A549 (cell line): ENCODE results near the gene XRCC4.

ENCODE experiments used
- BCL3 ChIP-seq: fragments of >200 bp; sonication (Bioruptor Twin); formaldehyde crosslinking; IDR thresholded peaks from 3 replicates; pipeline ENCODE4 v1.6.1; 2016
- CHD2 ChIP-seq: fragments of 150-350 bp; IDR thresholded peaks from 2 replicates; pipeline ENCODE4 v1.6.1; 2014; ENCODE audit warnings: low read length; ENCODE audit not compliant: partially characterized antibody
- CTCF ChIP-seq: fragments of >200 bp; sonication (Bioruptor Twin); formaldehyde crosslinking; IDR thresholded peaks from 3 replicates; pipeline ENCODE4 v1.5.1; 2016
- EP300 ChIP-seq, 2 experiments: fragments of >200 bp; sonication (Bioruptor Twin); formaldehyde crosslinking; IDR thresholded peaks; 2 replicates in 1 of 2; 3 replicates in 1 of 2; pipeline ENCODE4 v1.6.1; 2016 to 2017
- JUN ChIP-seq, 2 experiments: fragments of >200 bp; sonication (Bioruptor Twin); formaldehyde crosslinking; IDR thresholded peaks; 2 replicates in 1 of 2; 3 replicates in 1 of 2; pipeline ENCODE4 v1.6.1; 2016 to 2017
- JUNB ChIP-seq: fragments of >200 bp; sonication (Bioruptor Twin); formaldehyde crosslinking; IDR thresholded peaks from 2 replicates; pipeline ENCODE4 v1.6.1; 2016
- KDM1A ChIP-seq: fragments of 200-600 bp; sonication (generic); IDR thresholded peaks from 2 replicates; pipeline ENCODE4 v1.6.1; 2016; ENCODE audit warnings: low read depth, mild to moderate bottlenecking
- MAZ ChIP-seq: fragments of 150-350 bp; IDR thresholded peaks from 2 replicates; pipeline ENCODE4 v1.6.1; 2014; ENCODE audit warnings: antibody characterized with exemption, low read depth, low read length, borderline replicate concordance
- NFE2L2 ChIP-seq: fragments of 150-350 bp; conservative IDR thresholded peaks from 2 replicates; pipeline ENCODE4 v1.6.1; 2014; ENCODE audit warnings: low read length
- POLR2A ChIP-seq: IDR thresholded peaks from 2 replicates; pipeline ENCODE4 v1.6.1; 2012; ENCODE audit warnings: mild to moderate bottlenecking, low read length
- SMC3 ChIP-seq: fragments of >200 bp; sonication (Bioruptor Twin); formaldehyde crosslinking; IDR thresholded peaks from 3 replicates; pipeline ENCODE4 v1.6.1; 2018; ENCODE audit warnings: inconsistent platforms
- TF ChIP-seq, protein P1 (sequence below): fragments of 450-650 bp; IDR thresholded peaks from 2 replicates; pipeline ENCODE4 v1.6.1; 2014; ENCODE audit warnings: antibody characterized with exemption
- TF ChIP-seq, protein P2 (sequence below): fragments of 250-450 bp; sonication (Bioruptor Pico); IDR thresholded peaks from 2 replicates; pipeline ENCODE4 v1.5.0; 2020; ENCODE audit warnings: low read depth, mild to moderate bottlenecking, moderate library complexity
- TF ChIP-seq, protein P3 (sequence below): fragments of 200-600 bp; sonication (generic); IDR thresholded peaks from 2 replicates; pipeline ENCODE4 v1.6.1; 2016; ENCODE audit warnings: antibody characterized with exemption, mild to moderate bottlenecking, moderate library complexity

DNA sequence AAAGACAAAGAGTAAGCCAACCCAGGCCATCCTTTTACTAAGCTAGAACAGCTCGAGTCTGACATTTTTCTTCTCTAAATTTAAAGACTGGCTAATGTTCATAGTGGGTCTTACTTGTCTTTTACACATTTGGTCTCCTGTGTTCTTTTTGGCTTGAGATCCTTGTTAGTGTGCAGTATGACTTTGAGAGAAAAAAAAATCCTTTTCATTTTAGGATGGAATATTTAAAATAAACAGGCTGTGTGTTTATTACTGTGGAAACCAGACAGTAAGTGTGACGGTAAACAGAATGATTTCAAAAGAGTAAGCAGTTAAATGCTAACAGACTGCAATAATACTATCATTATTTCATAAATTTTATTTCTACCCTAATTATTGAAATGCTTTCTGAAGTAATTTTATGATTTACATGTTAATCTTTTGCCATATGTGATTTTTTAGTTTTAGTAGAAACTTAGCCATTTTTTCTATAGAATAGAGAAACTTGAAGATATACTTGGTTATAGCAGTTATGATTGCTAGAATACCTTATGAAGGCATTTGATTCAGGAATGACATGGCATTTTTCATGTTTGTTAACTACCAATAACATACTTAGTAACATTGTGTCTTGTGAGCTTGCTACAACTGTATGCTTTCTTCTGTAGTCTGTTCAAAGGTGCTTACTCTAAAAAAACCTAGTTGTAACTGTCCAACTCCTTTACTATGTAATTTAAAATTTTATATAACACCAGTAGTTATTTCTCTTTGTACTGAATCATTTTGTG is 92.4 kb downstream of the XRCC4 start:
- no peak for TF ChIP-seq POLR2A
- TF ChIP-seq CTCF: no peak
- TF ChIP-seq JUN (IDR thresholded peaks at IDR 0.05): no peak
- no peak for TF ChIP-seq CHD2
- TF ChIP-seq, protein P1, sequence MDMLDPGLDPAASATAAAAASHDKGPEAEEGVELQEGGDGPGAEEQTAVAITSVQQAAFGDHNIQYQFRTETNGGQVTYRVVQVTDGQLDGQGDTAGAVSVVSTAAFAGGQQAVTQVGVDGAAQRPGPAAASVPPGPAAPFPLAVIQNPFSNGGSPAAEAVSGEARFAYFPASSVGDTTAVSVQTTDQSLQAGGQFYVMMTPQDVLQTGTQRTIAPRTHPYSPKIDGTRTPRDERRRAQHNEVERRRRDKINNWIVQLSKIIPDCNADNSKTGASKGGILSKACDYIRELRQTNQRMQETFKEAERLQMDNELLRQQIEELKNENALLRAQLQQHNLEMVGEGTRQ: no peak
- TF ChIP-seq NFE2L2: no peak
- no peak for TF ChIP-seq SMC3
- no peak for TF ChIP-seq MAZ
- TF ChIP-seq, protein P2, sequence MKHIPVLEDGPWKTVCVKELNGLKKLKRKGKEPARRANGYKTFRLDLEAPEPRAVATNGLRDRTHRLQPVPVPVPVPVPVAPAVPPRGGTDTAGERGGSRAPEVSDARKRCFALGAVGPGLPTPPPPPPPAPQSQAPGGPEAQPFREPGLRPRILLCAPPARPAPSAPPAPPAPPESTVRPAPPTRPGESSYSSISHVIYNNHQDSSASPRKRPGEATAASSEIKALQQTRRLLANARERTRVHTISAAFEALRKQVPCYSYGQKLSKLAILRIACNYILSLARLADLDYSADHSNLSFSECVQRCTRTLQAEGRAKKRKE (CRISPR knock-in tag): no peak
- no peak for TF ChIP-seq BCL3
- TF ChIP-seq, protein P3, sequence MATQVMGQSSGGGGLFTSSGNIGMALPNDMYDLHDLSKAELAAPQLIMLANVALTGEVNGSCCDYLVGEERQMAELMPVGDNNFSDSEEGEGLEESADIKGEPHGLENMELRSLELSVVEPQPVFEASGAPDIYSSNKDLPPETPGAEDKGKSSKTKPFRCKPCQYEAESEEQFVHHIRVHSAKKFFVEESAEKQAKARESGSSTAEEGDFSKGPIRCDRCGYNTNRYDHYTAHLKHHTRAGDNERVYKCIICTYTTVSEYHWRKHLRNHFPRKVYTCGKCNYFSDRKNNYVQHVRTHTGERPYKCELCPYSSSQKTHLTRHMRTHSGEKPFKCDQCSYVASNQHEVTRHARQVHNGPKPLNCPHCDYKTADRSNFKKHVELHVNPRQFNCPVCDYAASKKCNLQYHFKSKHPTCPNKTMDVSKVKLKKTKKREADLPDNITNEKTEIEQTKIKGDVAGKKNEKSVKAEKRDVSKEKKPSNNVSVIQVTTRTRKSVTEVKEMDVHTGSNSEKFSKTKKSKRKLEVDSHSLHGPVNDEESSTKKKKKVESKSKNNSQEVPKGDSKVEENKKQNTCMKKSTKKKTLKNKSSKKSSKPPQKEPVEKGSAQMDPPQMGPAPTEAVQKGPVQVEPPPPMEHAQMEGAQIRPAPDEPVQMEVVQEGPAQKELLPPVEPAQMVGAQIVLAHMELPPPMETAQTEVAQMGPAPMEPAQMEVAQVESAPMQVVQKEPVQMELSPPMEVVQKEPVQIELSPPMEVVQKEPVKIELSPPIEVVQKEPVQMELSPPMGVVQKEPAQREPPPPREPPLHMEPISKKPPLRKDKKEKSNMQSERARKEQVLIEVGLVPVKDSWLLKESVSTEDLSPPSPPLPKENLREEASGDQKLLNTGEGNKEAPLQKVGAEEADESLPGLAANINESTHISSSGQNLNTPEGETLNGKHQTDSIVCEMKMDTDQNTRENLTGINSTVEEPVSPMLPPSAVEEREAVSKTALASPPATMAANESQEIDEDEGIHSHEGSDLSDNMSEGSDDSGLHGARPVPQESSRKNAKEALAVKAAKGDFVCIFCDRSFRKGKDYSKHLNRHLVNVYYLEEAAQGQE: no peak
- TF ChIP-seq EP300 (IDR thresholded peaks at IDR 0.05): no peak
- TF ChIP-seq JUNB: no peak
- TF ChIP-seq KDM1A: no peak
